ENCODE results near the gene CAPN7.
"Not testable (repeated sequence)": the region's sequence is repeated elsewhere in the genome, so short reads cannot be mapped to it uniquely, and the experiment has no call there.

The CAPN7 gene

GRCh38 chr3:15205934-15206661, at the start of gene CAPN7:
CAPN7 (plus strand) TSS chr3:15206246; CDS start chr3:15206496, 250 bp downstream.
- peak; percentile 50 for DNase-seq (ENCODE audit: low read depth)

GRCh38 chr3:15157441-15157840, 48.6 kb upstream of the CAPN7 start:
- no peak for DNase-seq (ENCODE audit: low read depth)

GRCh38 chr3:15159501-15160136, 46.4 kb upstream of the CAPN7 start:
- no peak for DNase-seq (ENCODE audit: low read depth)

GRCh38 chr3:15160662-15161061, 45.4 kb upstream of the CAPN7 start:
- no peak for DNase-seq (ENCODE audit: low read depth)

GRCh38 chr3:15161133-15161532, 44.9 kb upstream of the CAPN7 start:
- no peak for DNase-seq (ENCODE audit: low read depth)

- DNase-seq (ENCODE audit: low read depth) = not testable (repeated sequence)
Observed at GRCh38 chr3:15163656-15164055, 42.4 kb upstream of the CAPN7 start.

GRCh38 chr3:15164340-15164739, 41.7 kb upstream of the CAPN7 start:
- no peak for DNase-seq (ENCODE audit: low read depth)

- no peak for DNase-seq (ENCODE audit: low read depth)
Observed at GRCh38 chr3:15165061-15165460, 41.0 kb upstream of the CAPN7 start.

- not testable (repeated sequence) for DNase-seq (ENCODE audit: low read depth)
Observed at GRCh38 chr3:15166391-15166790, 39.7 kb upstream of the CAPN7 start.

GRCh38 chr3:15171096-15171495, 35.0 kb upstream of the CAPN7 start:
- no peak for DNase-seq (ENCODE audit: low read depth)

- DNase-seq (ENCODE audit: low read depth) = no peak
Observed at GRCh38 chr3:15172806-15173205, 33.2 kb upstream of the CAPN7 start.

- no peak for DNase-seq (ENCODE audit: low read depth)
Observed at GRCh38 chr3:15174953-15175352, 31.1 kb upstream of the CAPN7 start.

- DNase-seq (ENCODE audit: low read depth) = no peak
Observed at GRCh38 chr3:15175605-15176004, 30.4 kb upstream of the CAPN7 start.

GRCh38 chr3:15180042-15180611, 25.9 kb upstream of the CAPN7 start:
- no peak for DNase-seq (ENCODE audit: low read depth)

GRCh38 chr3:15181511-15181910, 24.5 kb upstream of the CAPN7 start:
- DNase-seq (ENCODE audit: low read depth) = no peak

- no peak for DNase-seq (ENCODE audit: low read depth)
Observed at GRCh38 chr3:15181963-15182362, 24.1 kb upstream of the CAPN7 start.

GRCh38 chr3:15183011-15183410, 23.0 kb upstream of the CAPN7 start:
- DNase-seq (ENCODE audit: low read depth) = no peak

GRCh38 chr3:15185404-15185803, 20.6 kb upstream of the CAPN7 start:
- DNase-seq (ENCODE audit: low read depth) = no peak

- no peak for DNase-seq (ENCODE audit: low read depth)
Observed at GRCh38 chr3:15186101-15186476, 20.0 kb upstream of the CAPN7 start.

GRCh38 chr3:15186477-15187164, 19.4 kb upstream of the CAPN7 start:
- DNase-seq (ENCODE audit: low read depth) = not testable (repeated sequence)

GRCh38 chr3:15197340-15198029, 8.6 kb upstream of the CAPN7 start:
- no peak for DNase-seq (ENCODE audit: low read depth)

GRCh38 chr3:15198686-15199085, 7.4 kb upstream of the CAPN7 start:
- DNase-seq (ENCODE audit: low read depth) = no peak
